ENCODE results near the gene RGS17. TPM values are rescaled to one million over a fixed set of nuclear protein-coding genes. Genes with fewer than 3 reads are reported as not detected.

RGS17 gene
- total and polyA plus RNA-seq, 10 of the 15 experiments (the other 5 are each of a cell fraction or from before 2014, with no cell fraction given), result 0.06 to 0.29 (median 0.14) TPM; not detected in 4

DNA sequence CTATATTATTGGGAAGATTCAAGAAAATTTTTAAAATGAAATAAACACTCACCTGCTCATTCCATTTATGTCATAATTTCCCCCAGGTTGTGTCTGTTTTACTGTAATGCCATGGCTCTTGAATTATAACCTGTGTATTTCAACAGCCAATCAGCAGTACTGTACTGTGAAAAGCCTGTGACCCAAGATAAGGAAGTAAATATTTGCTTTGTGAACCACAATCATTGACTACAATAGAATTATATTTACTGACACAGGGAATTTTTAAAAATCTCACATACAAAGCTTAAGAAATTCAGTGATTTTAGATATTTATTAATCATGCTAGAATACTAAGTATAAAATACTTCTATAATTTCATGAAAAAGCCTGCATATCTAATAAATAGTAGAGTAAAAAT, 6.0 kb downstream of the RGS17 start:
- no peak overlapping the region for H3K4me2 ChIP-seq (ENCODE audit: control insufficient read depth, insufficient read depth)
- H3K27me3 ChIP-seq (replicated peaks in 1 of 2; ENCODE audit: control insufficient read depth in 2 of 2, insufficient read depth in 2 of 2, low read length in 1 of 2), result peaks cover 0 to 12% of the 10 kb centered on the region in 2 experiments; a peak in 2 of 4 replicates
- H4K20me1 ChIP-seq (ENCODE audit: control insufficient read depth, insufficient read depth), result no peaks in the 10 kb centered on the region
- H3K79me2 ChIP-seq (ENCODE audit: control insufficient read depth, insufficient read depth, low read length), result no peaks in the 10 kb centered on the region
- ChIA-PET POLR2A (interaction anchor here (0.6 kb wide), 1 partner anchor 28 kb away, joined by 6 read pairs; no protein-coding TSS in a partner anchor), RAD21 (ENCODE audit: unreplicated experiment) (no interaction called here), CTCF (interaction anchor here (0.7 to 1.7 kb wide), 4 partner anchors 12 to 51 kb away, joined by 3 to 5 read pairs (median 4); no protein-coding TSS in a partner anchor), SMC1A (ENCODE audit: uncharacterized antibody, unreplicated experiment) (interaction anchor here (0.9 kb wide), 1 partner anchor 34 kb away, joined by 3 read pairs; no protein-coding TSS in a partner anchor)
- H3K9ac ChIP-seq (ENCODE audit: control insufficient read depth, insufficient read depth, low read length), result no peak overlapping the region
- no peaks in the 10 kb centered on the region for H3K4me1 ChIP-seq (ENCODE audit: control insufficient read depth, insufficient read depth, low read length)
- intact Hi-C loops (cut with micrococcal nuclease; ENCODE audit: unreplicated experiment), result no loop called here
- H3K27ac ChIP-seq (ENCODE audit: control insufficient read depth, insufficient read depth), result no peak overlapping the region
- H2AFZ ChIP-seq (ENCODE audit: control insufficient read depth, low read depth, low read length), result no peak overlapping the region
- no peak overlapping the region for H3K4me3 ChIP-seq
- BruUV-seq (replicated peaks), result no TSS peak
- in situ Hi-C loops (cut with MboI), result no loop called here
- H3K36me3 ChIP-seq (ENCODE audit: control insufficient read depth in 2 of 2, insufficient read depth in 2 of 2, low read length in 1 of 2), result no peaks in the 10 kb centered on the region
- DNase-seq (ENCODE audit: low read depth, low spot score) (no peak), ATAC-seq (no peak), FAIRE-seq (no peak)
- H3K9me3 ChIP-seq (replicated peaks; ENCODE audit: control insufficient read depth, insufficient read depth, low read length), result no peaks in the 10 kb centered on the region
- TF ChIP-seq MLLT1 (IDR thresholded peaks at IDR 0.05) (no peak), RUNX3 (IDR thresholded peaks at IDR 0.05; ENCODE audit: low read length) (no peak), MXI1 (IDR thresholded peaks at IDR 0.05; ENCODE audit: low read depth, low read length) (no peak), ZNF217 (IDR thresholded peaks at IDR 0.05) (no peak), HCFC1 (IDR thresholded peaks at IDR 0.05; ENCODE audit: low read length) (no peak), DPF2 (IDR thresholded peaks at IDR 0.05) (no peak), NFYA (IDR thresholded peaks at IDR 0.05; ENCODE audit: borderline replicate concordance, low read depth, low read length) (no peak), TAF1 (IDR thresholded peaks at IDR 0.05; ENCODE audit: borderline replicate concordance, low read depth, low read length) (no peak), RBBP5 (conservative IDR thresholded peaks at IDR 0.05) (no peak)
